NOMO-1 treated with DMSO at 0.1 percent for 48 hours (cell line): ENCODE results near the gene CUTA.

Source experiments
- DNase-seq: peaks from one replicate; lab custom pipeline; 2025; ENCODE audit not compliant: unreplicated experiment; lab: John Stamatoyannopoulos, UW

The CUTA gene

DNA sequence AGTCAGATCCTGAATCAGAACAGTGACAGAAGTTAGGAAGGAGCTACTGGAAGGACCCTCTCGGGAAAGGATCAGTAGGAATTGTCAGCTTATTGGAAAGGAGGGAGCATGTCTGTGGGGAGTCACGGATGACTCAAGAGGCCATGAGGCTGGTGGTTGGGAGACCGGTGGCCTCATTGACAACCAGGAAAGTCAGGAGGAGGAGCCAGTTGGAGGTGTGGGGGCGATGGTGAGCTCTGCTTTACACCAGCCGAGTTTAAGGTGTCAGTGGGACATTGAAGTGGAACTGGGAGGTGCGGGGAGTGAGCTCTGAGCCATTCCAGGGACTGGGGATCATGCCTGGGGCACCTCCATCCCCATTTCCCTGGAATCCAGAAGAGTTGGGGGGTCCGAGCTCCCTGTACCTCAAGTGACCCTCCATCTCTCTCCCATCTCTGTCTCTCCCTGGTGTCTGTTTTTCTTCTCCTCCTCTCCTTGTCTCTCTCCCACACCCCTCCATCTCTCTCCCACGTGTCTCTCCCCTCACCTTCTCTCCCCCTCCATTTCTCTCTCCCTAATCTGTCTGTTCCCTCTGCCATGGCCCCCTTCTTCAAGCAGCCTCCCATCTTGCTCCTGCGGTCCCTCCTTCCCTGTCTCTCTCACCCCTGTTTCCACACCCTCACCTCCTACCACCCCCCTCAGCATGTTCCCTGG is 22.2 kb upstream of the CUTA start:
- DNase-seq = no peak

DNA sequence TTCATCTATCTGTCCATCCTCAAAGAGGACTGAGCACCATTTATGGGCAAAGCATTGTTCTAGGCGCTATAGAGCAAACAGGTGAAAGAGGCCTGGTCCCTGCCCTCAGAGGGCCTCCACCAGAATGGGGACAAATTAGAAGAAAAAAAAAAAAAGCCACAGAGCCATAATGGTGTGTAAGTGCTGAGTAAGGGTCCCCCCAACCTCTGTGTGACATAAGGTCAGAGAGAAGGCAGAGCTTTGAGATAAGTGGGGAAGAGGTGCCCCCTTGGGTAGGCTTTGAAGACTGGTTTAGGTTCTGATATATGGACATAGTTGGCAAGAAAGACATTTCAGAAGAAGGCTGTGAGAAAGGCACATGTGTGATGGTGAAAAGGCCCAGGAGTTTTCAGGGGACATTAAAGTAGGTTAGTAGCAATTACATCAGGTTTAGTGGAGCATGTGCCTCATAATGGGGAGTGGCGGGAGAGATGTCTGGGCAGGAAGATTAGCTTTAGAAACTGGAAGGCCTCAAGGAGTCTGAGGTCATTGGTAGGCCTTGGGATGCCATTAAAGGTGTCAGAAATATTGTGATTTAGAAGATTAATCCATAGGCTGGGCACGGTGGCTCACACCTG is 21.2 kb upstream of the CUTA start:
- no peak for DNase-seq

DNA sequence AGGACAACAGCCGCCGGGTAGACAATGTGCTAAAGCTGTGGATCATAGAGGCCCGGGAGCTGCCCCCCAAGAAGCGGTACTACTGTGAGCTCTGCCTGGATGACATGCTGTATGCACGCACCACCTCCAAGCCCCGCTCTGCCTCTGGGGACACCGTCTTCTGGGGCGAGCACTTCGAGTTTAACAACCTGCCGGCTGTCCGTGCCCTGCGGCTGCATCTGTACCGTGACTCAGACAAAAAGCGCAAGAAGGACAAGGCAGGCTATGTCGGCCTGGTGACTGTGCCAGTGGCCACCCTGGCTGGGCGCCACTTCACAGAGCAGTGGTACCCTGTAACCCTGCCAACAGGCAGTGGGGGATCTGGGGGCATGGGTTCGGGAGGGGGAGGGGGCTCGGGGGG is 19.8 kb upstream of the CUTA start:
- DNase-seq = no peak

DNA sequence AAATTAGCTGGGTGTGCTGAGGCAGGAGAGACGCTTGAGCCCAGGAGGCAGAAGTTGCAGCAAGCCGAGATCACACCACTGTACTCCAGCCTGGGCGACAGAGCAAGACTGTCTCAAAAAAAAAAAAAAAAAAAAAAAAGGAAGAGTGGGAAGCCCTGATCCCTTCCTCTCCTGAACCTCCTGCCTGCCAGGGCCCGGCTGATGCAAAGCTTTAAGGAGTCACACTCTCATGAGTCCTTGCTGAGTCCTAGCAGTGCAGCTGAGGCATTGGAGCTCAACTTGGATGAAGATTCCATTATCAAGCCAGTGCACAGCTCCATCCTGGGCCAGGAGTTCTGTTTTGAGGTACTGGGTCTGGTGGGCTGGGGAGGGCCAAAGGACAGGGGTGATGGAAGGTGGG is 17.1 kb upstream of the CUTA start:
- DNase-seq = no peak

DNA sequence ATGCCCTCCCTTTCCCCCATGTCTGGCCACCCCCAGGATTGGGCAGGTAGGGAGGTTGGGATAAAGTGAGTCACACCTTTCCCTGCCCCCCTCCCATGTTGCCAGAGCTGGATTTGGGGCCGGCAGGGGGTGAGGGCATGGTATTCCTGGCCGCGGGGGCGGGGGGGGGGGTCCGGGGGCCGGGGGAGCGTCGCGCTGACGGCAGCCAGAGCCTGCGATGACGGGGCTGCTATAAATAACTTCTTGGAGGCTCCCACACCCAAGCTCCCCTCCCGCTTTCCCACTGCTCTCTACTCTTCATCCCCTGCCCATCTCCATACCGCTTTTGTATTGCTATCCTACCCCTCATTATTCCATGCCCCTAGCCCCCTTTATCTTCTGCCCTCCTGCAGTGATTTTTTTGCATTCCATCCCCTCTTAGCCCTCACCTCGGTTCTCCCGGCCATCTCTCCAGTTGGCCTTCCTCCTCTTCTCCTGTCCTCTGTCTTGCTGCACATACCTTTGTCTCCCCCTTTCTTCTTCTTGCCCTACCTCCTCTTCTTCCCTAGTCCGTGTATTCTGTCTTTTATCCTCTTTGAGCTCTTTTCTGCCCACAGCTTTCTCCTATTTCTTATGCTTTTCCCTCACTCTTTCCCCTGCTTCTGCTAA is 15.8 kb upstream of the CUTA start:
- DNase-seq = no peak

DNA sequence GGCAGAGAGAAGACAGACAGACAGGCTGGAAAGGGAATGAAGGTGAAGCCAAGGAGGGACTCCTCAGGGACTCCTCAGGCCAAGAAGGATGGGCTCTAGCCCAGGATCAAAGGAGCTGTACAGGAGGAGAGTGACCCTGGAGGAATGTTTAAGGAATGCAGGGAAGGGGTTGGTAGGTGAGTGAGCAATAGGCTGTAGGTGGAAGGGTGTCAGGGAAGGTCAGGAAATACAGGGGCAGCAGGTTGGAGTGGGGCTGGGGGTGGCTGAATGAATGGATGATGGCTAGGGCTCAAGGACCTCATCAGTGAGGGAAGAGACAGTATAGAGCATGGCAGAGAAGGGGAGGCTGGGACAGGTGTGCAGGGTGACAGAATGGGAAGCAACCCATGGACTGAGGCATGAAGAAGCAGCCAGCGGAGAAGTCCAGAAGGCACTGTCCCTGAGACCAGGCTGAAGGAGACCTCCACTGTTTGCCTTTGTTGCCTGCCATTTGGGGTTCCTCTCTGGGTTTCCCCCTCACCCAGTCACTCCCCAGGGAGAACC is 15.2 kb upstream of the CUTA start:
- DNase-seq = no peak

DNA sequence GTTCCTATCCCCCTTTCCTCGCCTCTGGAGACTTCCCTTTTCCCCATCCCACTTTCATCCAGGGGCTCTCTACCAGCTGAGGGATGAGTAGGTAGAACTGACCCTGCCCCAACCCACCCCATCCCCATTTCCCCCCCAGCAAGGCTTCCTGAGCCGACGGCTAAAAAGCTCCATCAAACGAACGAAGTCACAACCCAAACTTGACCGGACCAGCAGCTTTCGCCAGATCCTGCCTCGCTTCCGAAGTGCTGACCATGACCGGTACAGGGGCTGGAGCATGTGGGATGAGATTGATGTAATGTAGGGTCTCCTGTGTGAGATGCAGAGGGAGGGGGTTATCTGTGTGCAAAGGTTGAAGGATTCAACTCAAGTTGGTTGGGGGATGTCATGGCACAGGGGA is 14.6 kb upstream of the CUTA start:
- DNase-seq = no peak

DNA sequence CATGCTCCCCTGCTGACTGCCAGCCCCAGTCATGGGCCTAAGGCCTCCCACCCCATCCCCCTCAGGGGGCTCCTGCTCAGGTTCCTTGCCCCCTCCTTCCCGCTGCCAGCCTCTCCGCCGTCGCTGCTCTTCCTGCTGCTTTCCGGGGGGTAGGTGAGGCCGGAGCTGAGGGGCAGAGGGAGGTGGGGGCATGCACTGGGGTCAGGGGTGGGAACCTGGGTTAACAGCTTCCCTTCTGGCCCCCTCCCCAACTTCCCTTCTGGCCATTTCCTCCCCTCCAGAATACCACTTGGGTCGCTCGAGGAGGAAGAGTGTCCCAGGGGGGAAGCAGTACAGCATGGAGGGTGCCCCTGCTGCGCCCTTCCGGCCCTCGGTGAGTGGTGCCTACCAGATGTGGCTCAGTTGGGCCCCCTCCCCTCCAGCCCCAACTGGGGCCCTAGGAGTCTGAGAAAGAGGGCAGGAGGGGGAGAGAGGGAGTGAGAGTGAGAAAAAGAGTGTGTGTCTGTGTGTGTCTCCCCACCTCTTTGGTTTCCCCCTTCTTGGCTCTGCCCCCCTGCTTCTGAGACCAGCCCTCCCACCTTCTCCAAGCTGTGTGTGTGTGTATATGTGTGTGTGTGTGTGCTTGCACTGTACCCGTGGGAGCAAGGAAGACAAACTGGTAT is 14.1 kb upstream of the CUTA start:
- no peak for DNase-seq

DNA sequence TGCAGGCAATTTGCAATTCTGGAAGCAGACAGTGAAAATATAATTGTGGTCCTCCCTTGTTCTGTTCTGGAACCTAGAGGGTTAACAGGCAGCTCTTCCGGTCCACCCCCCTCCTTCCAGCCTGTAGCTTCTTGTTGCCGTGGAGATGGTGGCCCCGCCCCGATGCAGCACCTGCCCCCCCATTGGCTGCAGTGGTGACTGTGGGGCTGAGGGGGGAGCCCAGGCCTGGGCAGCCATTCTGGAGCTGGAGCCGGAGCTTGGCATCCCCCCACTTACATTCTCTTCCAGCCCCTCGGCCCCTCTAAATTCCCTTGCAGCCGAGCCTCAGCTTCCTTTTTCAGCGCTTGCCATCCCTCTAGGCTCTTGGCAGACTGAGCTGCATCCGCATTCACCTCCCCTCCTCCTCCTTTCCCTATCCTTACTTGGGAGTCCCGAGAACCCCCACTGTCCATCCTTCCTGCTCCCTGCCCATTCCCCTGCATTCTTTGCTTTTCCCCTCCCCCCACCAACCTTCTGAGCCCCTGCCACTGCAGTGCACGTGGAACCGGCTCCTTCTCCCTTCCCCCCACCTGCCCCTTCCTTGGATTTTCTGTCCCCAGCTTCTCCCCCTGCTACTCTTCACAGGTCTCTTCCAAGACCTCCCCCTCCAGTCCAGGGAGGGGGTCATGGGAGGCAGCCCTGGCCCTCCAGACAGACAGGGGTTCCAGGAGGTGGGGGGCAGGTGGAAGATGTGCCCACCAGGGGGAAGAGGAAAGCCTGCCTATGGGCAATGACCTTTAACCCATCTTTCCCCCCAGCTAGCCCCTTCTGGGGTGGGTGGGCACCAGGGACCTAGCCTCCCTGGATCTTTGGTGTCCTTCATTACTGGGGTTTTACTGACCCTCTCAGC is 13.3 kb upstream of the CUTA start:
- DNase-seq = peak; percentile 36

DNA sequence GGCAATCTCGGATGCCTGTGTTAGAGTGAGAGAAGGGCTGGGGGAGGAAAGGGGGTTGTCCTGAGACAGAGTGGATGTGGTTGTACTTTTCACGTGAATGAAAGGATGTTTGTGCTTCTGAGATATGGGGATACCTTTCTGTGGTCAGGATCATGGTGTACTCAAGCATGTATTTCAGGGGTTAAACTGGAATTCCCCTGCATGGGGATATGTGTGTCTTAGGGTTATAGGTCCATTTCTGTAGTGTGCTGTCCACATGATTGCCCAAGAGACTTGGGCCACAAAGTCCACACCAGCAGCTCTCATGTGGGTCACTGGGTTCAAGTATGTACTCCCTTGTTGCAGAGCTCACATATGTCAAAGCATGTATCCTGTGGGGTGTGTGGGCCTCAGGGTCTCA is 12.4 kb upstream of the CUTA start:
- DNase-seq = no peak

DNA sequence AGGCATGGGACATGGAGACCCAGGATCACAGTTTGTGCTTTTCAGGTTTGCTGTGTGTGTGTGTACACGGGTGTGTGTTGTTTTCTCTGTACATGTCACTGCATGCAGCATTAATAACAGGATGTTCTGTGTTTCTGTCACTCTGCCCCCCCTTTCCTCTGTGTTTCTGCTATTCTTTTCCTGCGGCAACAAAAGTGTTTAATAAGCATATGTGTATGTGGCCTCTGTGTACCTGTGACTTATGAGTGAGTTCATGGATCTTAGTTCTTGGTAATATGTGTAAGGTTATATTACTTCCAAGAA is 11.8 kb upstream of the CUTA start:
- no peak for DNase-seq

DNA sequence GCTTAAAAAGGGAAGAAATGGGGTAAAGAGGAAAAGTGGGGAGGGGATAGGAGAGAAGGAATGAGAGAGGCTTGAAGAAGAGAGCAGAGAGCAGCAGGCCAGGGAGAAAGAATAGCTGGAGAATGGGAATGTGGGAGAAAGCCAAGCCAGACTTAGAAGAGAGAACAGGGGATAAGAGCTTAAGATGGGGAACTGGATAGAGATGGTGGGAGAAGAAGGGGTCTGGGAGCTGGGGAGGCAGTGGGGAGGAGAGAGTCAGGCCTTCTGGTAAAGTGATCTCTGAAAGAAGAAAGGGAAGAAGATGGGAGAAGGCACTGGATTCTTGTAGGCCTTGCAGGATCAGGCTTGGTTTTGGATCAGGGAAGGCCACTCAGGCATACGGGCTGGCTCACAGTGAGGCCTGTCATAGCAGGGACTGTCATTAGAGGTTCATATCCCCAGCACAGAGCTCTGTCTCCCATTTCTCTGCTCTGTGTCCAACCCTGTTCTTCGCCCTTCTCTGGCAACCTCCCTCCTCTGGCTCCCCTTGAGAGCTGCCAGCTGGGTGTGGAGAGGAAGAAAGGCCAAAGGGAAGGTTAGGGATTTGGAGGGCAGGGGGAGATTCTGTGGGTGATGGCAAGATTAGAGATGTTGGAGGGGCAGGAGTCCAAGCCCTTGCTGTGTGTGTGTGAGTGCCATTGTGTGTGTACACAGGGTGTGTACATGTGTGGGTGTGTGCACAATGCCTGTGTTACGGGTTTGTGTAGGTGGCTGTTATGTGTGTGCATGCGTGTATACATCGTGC is 11.3 kb upstream of the CUTA start:
- no peak for DNase-seq

DNA sequence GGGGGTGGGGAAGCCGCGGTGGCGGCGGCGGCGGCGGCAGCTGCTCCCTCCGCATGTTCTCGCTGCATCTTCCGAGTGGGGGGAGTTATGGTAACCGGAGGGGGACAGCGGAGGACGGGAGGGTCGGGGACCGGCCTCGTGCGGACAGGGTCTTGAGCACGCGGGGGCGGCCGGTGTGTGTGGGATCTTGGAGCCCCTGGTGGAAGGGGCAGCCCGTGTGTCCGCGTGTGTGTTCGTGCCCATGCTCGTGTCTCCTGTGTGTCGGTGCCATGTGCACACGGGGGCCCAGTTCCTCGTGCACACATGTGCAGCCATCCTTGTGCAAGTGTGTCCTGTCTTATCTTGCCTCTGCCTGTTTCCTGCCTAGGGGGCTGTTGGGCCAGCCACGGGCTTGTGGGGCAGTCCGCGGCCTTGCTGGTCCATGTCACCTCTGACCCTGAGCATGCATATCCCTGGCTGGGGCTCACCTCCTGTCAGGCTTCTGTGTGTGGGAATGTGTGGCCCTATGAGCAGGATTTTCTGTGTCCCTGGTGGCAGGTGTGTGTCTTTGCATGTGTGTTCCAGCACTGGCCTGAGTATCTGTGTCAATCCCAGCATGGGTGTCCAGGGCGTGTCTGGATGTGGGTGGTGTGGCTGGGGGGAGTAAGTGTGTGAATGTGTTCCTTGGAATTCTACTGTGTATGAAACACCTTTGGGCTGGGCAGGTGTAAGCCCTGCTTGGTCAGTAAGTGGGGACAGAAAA is 10.5 kb upstream of the CUTA start:
- no peak for DNase-seq

DNA sequence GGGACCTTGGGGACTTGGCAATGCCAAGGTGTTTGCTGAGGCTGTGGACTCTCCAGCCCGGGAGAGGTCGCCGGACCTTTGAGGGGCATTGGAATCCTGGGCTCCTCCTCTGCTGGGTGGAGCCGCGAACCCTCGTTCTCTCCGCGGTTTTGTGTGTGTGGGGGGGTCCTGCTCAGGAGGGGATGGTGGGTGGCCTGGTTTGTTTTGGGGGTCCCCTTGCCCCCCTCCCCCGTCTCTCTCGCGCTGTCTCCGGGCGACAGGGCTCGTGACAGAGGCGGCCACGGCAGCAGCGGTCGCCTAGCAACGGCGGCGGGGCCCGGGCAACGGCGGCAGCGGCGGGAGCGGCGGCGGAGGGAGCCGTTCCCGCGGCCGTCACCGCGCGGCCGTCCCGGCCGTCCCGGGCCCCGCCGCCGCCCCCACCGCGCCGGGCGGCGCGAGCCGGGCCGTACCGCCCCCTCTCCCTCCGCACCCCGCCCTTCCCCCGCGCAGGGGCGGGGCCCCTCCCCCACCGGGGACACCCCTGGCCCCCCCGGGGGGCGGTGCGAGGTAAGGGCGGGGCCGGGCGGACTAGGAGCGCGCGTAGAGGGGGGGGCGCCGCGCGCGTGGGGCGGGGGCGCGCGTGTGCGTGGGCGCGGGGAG is 9.8 kb upstream of the CUTA start:
- no peak for DNase-seq

DNA sequence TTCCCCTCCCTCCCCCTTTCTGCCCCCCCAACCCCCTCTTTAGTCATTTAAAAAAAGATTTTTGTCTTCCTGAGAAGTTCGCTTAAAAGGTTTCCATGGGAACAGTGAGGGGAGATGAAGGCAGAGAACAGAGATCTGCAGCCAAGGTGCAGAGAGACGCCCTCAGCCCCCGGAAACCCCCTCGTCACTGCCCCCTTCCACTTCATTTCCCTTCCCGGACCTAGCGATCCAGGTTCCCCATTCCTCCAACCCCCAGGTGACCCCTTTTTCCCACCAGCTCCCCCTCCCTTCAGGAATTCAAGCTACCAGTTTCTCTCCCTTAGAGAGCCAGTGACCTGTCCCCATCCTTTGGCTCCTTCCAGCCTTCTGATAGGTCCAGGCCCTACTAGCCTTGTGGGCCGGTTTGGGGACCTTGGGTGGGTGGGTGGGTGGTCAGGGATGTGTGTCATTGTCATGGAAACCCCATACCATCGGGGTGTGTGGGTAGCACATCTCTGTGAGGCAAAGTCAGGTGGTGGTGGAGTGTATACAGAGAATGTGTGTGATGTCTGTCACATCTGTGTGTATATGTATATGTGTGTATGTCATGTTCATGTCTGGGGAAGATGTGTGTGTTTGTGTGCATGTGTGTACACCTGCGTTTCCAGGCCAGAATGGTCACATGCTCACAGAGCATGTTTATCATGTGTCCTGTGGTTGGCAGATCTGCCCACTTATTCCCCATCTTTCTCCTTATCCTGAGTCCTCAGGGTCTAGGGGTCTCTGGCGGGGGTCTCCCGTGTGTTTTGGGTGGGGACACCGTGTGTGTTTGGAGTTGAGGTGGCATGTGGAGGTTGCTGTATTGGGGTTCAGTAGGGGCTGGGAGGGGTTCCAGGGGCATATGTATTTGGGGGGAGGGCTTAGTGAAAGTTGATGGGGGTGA is 8.9 kb upstream of the CUTA start:
- DNase-seq = no peak

DNA sequence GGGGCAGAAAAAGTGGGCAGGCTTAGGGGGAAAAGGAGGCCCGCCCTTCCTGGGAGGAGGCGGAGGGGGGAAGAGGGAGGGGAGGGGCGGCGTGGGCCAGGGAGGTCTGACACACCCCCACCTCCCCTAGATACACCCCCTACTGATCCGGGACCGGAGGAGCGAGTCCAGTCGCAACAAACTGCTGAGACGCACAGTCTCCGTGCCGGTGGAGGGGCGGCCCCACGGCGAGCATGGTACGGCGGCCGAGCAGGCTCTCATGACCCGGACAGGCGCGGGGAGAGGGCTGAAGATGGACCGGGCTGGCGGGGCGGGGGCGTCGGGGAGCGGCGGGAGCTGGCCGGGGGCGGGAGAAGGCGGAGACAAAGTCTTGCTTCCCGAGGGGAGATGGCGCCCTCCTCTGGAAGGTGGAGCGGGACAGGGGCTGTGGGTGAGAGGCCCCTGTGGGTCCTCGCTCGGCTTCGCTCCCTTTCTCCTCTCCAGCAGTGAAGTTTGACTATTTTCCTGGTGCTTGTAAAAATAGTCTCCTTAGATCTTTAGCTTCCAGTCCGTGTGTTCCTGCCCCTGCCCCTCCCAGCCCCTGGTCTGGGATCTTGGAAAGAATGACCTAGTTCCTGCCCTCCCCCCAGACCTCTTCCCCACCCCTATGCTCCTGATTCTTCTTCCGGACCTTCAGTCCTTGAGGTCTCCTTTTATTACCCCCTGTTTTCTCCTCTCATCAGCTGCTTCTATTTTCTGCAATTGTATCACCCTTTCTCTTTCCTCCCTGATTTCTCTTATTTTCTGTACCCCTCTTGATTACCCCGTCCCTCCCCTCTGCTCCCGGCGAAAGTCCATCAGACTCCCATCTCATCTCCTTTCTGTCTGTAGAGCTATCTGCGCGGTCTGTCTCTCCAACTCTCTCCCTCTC is 8.0 kb upstream of the CUTA start:
- peak; percentile 73 for DNase-seq
